HG03066 (cell line): ENCODE data around the gene SERP2.

ENCODE experiments used
- ATAC-seq: cut with Tn5 transposase; IDR thresholded peaks from one replicate; pipeline ENCODE4 v1.9.1; 2021; ENCODE audit warnings: low read depth; ENCODE audit not compliant: unreplicated experiment

SERP2 gene

GRCh38 chr13:44407891-44408290, 34.3 kb downstream of the SERP2 start:
- ATAC-seq, result no peak

- ATAC-seq, result no peak
Measured at GRCh38 chr13:44409595-44409994, 36.0 kb downstream of the SERP2 start.

- no peak for ATAC-seq
Measured at GRCh38 chr13:44410328-44410859, 36.8 kb downstream of the SERP2 start.

- no peak for ATAC-seq
Measured at GRCh38 chr13:44411841-44412240, 38.2 kb downstream of the SERP2 start.

- ATAC-seq, result no peak
Measured at GRCh38 chr13:44412346-44412935, 38.8 kb downstream of the SERP2 start.

DNA sequence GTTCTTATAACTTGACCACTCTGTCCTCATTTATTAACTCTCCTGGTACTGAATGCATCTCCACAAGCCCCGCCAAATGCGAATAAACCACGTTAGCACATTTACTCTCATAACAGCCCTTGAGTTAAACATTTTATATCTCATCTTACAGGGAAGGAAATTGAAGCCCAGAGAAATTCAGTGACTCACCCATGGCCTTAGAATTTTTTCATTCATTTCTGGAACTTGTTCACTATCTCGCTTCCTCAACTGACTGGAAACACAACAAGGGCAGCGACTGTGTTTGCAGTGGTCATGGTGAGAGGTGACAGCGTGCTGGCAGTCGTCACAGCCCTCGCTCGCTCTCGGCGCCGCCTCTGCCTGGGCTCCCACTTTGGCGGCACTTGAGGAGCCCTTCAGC, 39.5 kb downstream of the SERP2 start:
- ATAC-seq, result no peak

GRCh38 chr13:44414716-44415115, 41.1 kb downstream of the SERP2 start:
- ATAC-seq, result no peak

DNA sequence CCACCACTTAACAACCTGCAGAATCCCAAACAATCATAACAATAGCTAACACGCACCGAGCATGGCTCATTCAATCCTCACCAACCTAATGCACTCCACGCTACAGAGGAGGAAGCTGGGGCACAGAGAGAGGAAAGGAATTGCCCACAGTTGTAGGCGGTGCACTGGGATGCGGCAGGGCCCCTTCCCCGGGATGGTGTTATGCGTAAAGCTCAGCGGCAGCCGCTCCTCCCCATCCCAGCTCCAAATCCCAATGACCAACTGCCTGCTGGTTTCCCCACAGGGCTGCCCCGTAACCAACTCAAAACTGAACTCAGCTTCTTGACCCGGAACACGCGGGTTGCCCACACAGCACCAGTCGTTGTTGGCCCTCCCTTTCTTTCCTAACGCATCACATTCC, 42.2 kb downstream of the SERP2 start:
- no peak for ATAC-seq

GRCh38 chr13:44416301-44416700, 42.7 kb downstream of the SERP2 start:
- no peak for ATAC-seq

GRCh38 chr13:44416744-44417143, 43.1 kb downstream of the SERP2 start:
- ATAC-seq, result no peak

GRCh38 chr13:44417446-44417845, 43.8 kb downstream of the SERP2 start:
- no peak for ATAC-seq

DNA sequence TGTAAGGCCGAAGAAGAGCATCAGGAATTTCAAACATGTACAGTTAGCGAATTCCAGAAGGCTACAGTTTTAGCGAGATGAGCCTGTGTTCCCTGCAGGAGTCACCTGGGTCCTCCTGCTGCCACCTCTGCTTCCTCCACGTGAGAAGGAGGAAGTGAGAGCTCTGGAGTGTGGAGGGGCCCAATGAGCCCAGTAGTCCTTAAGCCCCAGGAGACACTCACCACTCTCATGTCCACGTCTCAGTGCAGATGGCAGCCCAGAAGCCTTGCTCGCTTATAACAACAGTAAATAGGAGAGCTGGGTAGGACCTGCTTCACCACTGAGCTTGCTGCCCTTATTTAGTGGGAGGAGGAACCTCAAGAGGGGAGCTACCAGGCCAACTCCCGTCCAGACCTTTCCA, 44.3 kb downstream of the SERP2 start:
- no peak for ATAC-seq

DNA sequence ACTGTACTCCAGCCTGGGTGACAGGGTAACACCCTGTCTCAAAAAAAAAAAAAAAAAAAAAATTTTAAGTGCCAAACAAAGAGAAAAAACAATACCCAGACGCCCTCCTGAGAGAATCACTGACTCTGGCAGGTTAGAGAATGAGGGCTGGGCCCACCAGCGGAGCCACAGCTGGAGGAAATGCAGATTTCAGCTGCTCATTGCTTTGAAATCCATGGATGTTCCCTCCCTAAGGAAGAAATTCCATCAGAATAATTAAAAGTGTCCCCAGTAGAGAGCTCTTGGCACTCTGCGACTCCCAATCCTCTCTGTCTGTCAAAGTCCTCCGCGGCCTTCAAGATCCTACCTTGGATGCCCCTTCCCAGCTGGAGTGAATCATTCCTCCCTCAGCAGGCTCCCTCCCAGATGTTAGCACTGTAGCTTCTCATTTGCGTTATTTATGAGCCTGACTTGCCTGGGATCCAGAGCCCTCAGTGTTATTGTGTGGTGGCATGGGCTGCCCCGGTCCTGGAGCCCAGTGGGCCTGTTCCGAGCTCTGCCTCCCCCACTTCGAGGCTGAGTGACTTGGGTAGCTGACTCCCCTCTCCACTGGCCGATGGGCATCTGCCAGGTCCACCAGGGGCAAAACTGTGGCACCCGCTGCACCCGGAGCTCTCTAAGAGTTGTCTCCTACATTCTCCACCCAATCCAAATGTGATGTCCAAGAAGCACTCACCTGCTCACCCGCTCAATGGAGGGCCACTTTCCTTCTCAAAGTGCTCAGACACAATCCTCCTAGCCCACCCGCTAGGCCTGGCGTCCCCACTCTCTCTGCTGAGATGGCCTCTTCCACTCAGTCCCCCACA, 47.0 kb downstream of the SERP2 start:
- ATAC-seq, result no peak

- no peak for ATAC-seq
Measured at GRCh38 chr13:44421853-44422525, 48.4 kb downstream of the SERP2 start.

DNA sequence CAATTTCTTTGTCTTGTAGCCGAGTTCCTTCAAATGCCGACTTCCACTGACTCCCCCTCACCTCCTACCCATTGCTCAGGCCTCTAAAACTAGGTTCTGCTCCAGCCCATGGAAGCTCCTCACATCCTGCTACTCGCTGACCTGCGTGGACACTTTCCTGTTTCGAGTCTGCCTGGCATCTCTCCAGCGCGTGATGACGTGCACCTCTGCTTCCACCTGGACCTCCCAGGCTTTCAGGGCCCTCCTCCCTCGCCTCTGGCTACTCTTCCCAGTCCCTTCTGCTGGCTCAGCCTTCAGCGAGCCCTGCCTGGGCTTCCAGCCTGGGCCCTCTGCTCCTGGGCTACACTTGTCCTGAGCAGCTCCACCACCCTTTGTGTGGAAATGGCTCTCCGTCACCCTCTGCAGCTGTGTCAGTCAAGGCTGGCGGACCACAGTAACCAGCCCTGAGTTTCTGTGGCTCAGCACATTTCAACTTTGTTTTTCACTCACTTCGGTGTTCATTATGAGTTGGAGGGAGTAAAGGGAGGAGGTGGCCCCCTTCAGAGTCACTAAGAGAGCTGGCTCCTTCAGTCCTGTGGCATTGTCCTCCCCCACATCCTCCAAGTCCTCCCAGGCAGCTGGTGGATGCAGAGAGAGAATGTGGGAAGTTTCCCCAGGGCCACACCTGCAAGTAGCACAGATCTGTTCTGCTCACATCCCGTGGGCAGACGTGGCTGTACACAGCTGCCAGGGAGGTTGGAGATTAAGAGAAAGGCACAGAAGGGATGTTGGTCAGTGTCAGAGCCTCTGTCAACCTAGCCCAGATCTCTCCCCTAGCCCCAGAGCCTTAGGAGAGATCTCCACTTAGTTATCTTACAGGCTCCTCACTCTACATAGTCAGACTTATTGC, 49.4 kb downstream of the SERP2 start:
- ATAC-seq, result no peak

- ATAC-seq, result no peak
Measured at GRCh38 chr13:44423824-44424223, 50.2 kb downstream of the SERP2 start.

- ATAC-seq, result no peak
Measured at GRCh38 chr13:44425041-44425814, 51.6 kb downstream of the SERP2 start.

DNA sequence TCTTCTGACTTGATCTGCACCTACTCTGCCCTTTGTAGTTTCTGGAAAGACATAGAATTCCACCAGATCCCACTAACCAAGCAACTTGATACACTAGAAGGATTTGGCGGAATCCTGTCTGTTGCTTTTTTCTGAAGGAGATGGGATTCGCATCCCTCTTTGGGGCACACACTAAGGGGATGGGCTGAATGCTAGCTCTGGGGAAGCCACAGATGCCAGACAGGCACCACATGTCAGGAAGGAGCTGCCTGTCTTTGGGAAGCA, 52.1 kb downstream of the SERP2 start:
- no peak for ATAC-seq

DNA sequence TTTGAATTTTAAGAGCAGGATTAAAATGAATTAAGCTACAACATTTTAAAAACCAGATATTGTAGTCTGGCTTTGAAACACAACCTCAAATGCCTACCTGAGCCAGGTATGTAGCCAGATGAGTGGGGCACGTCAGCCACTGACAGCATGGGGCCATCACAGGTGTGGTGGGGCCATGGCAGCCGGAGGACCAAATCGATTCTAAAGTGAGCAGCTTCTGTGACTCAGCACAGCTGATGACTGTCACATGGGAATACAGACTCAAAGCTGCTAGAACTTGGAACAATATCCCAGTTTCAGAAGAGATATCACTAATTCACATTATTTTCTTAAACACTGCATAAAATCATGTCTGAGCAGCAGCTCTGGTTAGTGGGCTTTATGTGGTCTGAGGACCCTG, 52.8 kb downstream of the SERP2 start:
- ATAC-seq, result no peak

- ATAC-seq, result no peak
Measured at GRCh38 chr13:44429311-44429710, 55.7 kb downstream of the SERP2 start.
